NCI-H2107 treated with DMSO at 0.1 percent for 48 hours (cell line): ENCODE results near the gene MAGOHB.
A peak's percentile ranks its signal among the peaks of the same experiment; 100 is the strongest.
"Not testable (repeated sequence)": the region's sequence is repeated elsewhere in the genome, so short reads cannot be mapped to it uniquely, and the experiment has no call there.

Experiments
- DNase-seq: peaks from one replicate; lab custom pipeline; 2025; ENCODE audit not compliant: unreplicated experiment; lab: John Stamatoyannopoulos, UW

Gene MAGOHB

GRCh38 chr12:10612984-10613348 is 443 bp downstream of the MAGOHB start:
- peak; percentile 67 for DNase-seq

GRCh38 chr12:10612110-10612509 is 1.3 kb downstream of the MAGOHB start:
- DNase-seq: no peak

GRCh38 chr12:10611258-10611657 is 2.2 kb downstream of the MAGOHB start:
- DNase-seq: not testable (repeated sequence)

- no peak for DNase-seq
These were observed 3.2 kb downstream of the MAGOHB start for GRCh38 chr12:10610188-10610587.

- no peak for DNase-seq
These were observed 5.4 kb downstream of the MAGOHB start for GRCh38 chr12:10607885-10608458.

- DNase-seq: no peak
These were observed 11.5 kb downstream of the MAGOHB start for GRCh38 chr12:10601860-10602259.

GRCh38 chr12:10600988-10601387 is 12.4 kb downstream of the MAGOHB start:
- no peak for DNase-seq

- DNase-seq: no peak
These were observed 17.5 kb downstream of the MAGOHB start for GRCh38 chr12:10595881-10596280.

GRCh38 chr12:10590966-10591365 is 22.4 kb downstream of the MAGOHB start:
- DNase-seq: no peak

- DNase-seq: no peak
These were observed 29.0 kb downstream of the MAGOHB start for GRCh38 chr12:10584415-10584814.

GRCh38 chr12:10582704-10583103 is 30.7 kb downstream of the MAGOHB start:
- DNase-seq: no peak

GRCh38 chr12:10582133-10582532 is 31.3 kb downstream of the MAGOHB start:
- DNase-seq: not testable (repeated sequence)

- no peak for DNase-seq
These were observed 39.1 kb downstream of the MAGOHB start for GRCh38 chr12:10574307-10574706.

GRCh38 chr12:10572021-10572490 is 41.4 kb downstream of the MAGOHB start:
- not testable (repeated sequence) for DNase-seq

GRCh38 chr12:10571141-10571540 is 42.3 kb downstream of the MAGOHB start:
- no peak for DNase-seq

GRCh38 chr12:10567813-10568212 is 45.6 kb downstream of the MAGOHB start:
- DNase-seq: no peak

- DNase-seq: no peak
These were observed 49.4 kb downstream of the MAGOHB start for GRCh38 chr12:10563966-10564365.

- no peak for DNase-seq
These were observed 50.4 kb downstream of the MAGOHB start for GRCh38 chr12:10563002-10563401.

- DNase-seq: no peak
These were observed 51.0 kb downstream of the MAGOHB start for GRCh38 chr12:10562306-10562933.

GRCh38 chr12:10559244-10559643 is 54.2 kb downstream of the MAGOHB start:
- DNase-seq: no peak

- peak; percentile 3 for DNase-seq
These were observed 54.6 kb downstream of the MAGOHB start for GRCh38 chr12:10558789-10559188.

GRCh38 chr12:10558301-10558700 is 55.1 kb downstream of the MAGOHB start:
- no peak for DNase-seq

GRCh38 chr12:10557766-10558165 is 55.6 kb downstream of the MAGOHB start:
- no peak for DNase-seq
